H9 (cell line): ENCODE data around the gene CDK14. TPM values are rescaled to one million over a fixed set of nuclear protein-coding genes. Genes with fewer than 3 reads are reported as not detected.
A peak's percentile ranks its signal among the peaks of the same experiment; 100 is the strongest.
"Not testable (repeated sequence)": the region's sequence is repeated elsewhere in the genome, so short reads cannot be mapped to it uniquely, and the experiment has no call there.

Source experiments
- DNase-seq: peaks from one replicate; pipeline ENCODE4 v3.0.0-alpha.2; 2017
- H2AFZ ChIP-seq: one replicate; pipeline ENCODE4 v1.6.1; 2013; ENCODE audit warnings: mild to moderate bottlenecking, low read length, control low read depth, moderate library complexity
- H2AK5ac ChIP-seq: 2 replicates; pipeline ENCODE4 v1.6.1; 2013; ENCODE audit warnings: low read length, control low read depth, mixed read lengths; ENCODE audit not compliant: insufficient read length
- H2BK120ac ChIP-seq: one replicate; pipeline ENCODE4 v1.6.1; 2013; ENCODE audit warnings: low read depth, mild to moderate bottlenecking, low read length, control low read depth, inconsistent platforms; ENCODE audit not compliant: poor library complexity, severe bottlenecking
- H2BK12ac ChIP-seq: 2 replicates; pipeline ENCODE4 v1.6.1; 2013; ENCODE audit warnings: low read length, control low read depth, mixed read lengths, low read depth; ENCODE audit not compliant: insufficient read length
- H2BK15ac ChIP-seq: 2 replicates; pipeline ENCODE4 v1.6.1; 2013; ENCODE audit warnings: low read depth, low read length, control low read depth
- H2BK20ac ChIP-seq: one replicate; pipeline ENCODE4 v1.6.1; 2013; ENCODE audit warnings: low read depth, mild to moderate bottlenecking, low read length, control low read depth, inconsistent platforms; ENCODE audit not compliant: poor library complexity, severe bottlenecking
- H2BK5ac ChIP-seq: 2 replicates; pipeline ENCODE4 v1.6.1; 2013; ENCODE audit warnings: low read length, control low read depth, mixed read lengths; ENCODE audit not compliant: insufficient read length
- H3K14ac ChIP-seq: 2 replicates; pipeline ENCODE4 v1.6.1; 2013; ENCODE audit warnings: low read length, control low read depth; ENCODE audit not compliant: insufficient read depth
- H3K18ac ChIP-seq: 2 replicates; pipeline ENCODE4 v1.6.1; 2013; ENCODE audit warnings: low read depth, mild to moderate bottlenecking, mixed read lengths, low read length, control low read depth; ENCODE audit not compliant: insufficient read length
- H3K23ac ChIP-seq: 2 replicates; pipeline ENCODE4 v1.6.1; 2013; ENCODE audit warnings: low read length, control low read depth, mixed read lengths, low read depth; ENCODE audit not compliant: insufficient read length
- H3K23me2 ChIP-seq: 2 replicates; pipeline ENCODE4 v1.6.1; 2013; ENCODE audit warnings: low read depth, mild to moderate bottlenecking, mixed read lengths, low read length, control low read depth; ENCODE audit not compliant: insufficient read length, poor library complexity, severe bottlenecking
- H3K27ac ChIP-seq: 2 replicates; pipeline ENCODE4 v1.5.1; 2013; ENCODE audit warnings: low read length, control low read depth, mixed read lengths, low read depth; ENCODE audit not compliant: insufficient read length
- H3K27me3 ChIP-seq: 2 replicates; pipeline ENCODE4 v1.6.1; 2013; ENCODE audit warnings: low read length, control low read depth, inconsistent platforms; ENCODE audit not compliant: insufficient read depth
- H3K4ac ChIP-seq: 2 replicates; pipeline ENCODE4 v1.6.1; 2013; ENCODE audit warnings: low read depth, mild to moderate bottlenecking, control low read depth, inconsistent platforms, low read length, moderate library complexity
- H3K4me1 ChIP-seq: 2 replicates; pipeline ENCODE4 v1.6.1; 2013; ENCODE audit warnings: low read length, control low read depth, inconsistent platforms; ENCODE audit not compliant: insufficient read depth
- H3K4me2 ChIP-seq: 2 replicates; pipeline ENCODE4 v1.6.1; 2013; ENCODE audit warnings: low read length, control low read depth, mixed read lengths; ENCODE audit not compliant: insufficient read length, insufficient read depth
- H3K56ac ChIP-seq: 2 replicates; pipeline ENCODE4 v1.6.1; 2013; ENCODE audit warnings: low read depth, mild to moderate bottlenecking, mixed read lengths, low read length, control low read depth; ENCODE audit not compliant: insufficient read length
- H3K79me1 ChIP-seq: 2 replicates; pipeline ENCODE4 v1.6.1; 2013; ENCODE audit warnings: low read depth, mild to moderate bottlenecking, moderate library complexity, low read length, control low read depth, inconsistent platforms; ENCODE audit not compliant: insufficient read depth, poor library complexity, severe bottlenecking
- H3K79me2 ChIP-seq: 2 replicates; pipeline ENCODE4 v1.6.1; 2013; ENCODE audit warnings: low read length, control low read depth, inconsistent platforms; ENCODE audit not compliant: insufficient read depth
- H3K9ac ChIP-seq: 2 replicates; pipeline ENCODE4 v1.6.1; 2013; ENCODE audit warnings: low read length, control low read depth, mixed read lengths; ENCODE audit not compliant: insufficient read length; ENCODE audit errors: extremely low read depth
- H3K9me3 ChIP-seq: one replicate; pipeline ENCODE4 v1.6.1; 2013; ENCODE audit warnings: low read depth, low read length, inconsistent platforms; ENCODE audit not compliant: control insufficient read depth
- H3T11ph ChIP-seq: one replicate; pipeline ENCODE4 v1.6.1; 2013; ENCODE audit warnings: mild to moderate bottlenecking, low read length, control low read depth, inconsistent platforms
- H4K20me1 ChIP-seq: one replicate; pipeline ENCODE4 v1.6.1; 2013; ENCODE audit not compliant: control insufficient read depth, insufficient read length, insufficient read depth
- H4K5ac ChIP-seq: 2 replicates; pipeline ENCODE4 v1.6.1; 2013; ENCODE audit warnings: low read depth, mild to moderate bottlenecking, mixed read lengths, low read length, control low read depth; ENCODE audit not compliant: insufficient read length
- H4K8ac ChIP-seq: replicated peaks from 2 replicates; pipeline ENCODE4 v1.6.1; 2013; ENCODE audit warnings: low read length, control low read depth, mixed read lengths, low read depth; ENCODE audit not compliant: insufficient read length
- H4K91ac ChIP-seq: 2 replicates; pipeline ENCODE4 v1.6.1; 2013; ENCODE audit warnings: low read depth, mild to moderate bottlenecking, moderate library complexity, mixed read lengths, low read length, control low read depth; ENCODE audit not compliant: insufficient read length
- H3K27ac Mint-ChIP-seq, 3 experiments: 2 replicates in 2 of 3; 3 replicates in 1 of 3; pipeline ENCODE4 v1.8.0; 2020 to 2021; ENCODE audit warnings: mixed read lengths in 3 of 3, mild to moderate bottlenecking in 1 of 3, moderate library complexity in 1 of 3
- H3K27me3 Mint-ChIP-seq: 2 replicates; pipeline ENCODE4 v1.8.0; 2021; ENCODE audit warnings: low read depth, mild to moderate bottlenecking, moderate library complexity, mixed read lengths
- H3K36me3 Mint-ChIP-seq, 3 experiments: 2 replicates in 2 of 3; 3 replicates in 1 of 3; pipeline ENCODE4 v1.8.0; 2020 to 2021; ENCODE audit warnings: low read depth in 3 of 3, mixed read lengths in 3 of 3; ENCODE audit not compliant: insufficient read depth in 1 of 3
- H3K4me1 Mint-ChIP-seq, 2 experiments: 2 replicates each; pipeline ENCODE4 v1.8.0; 2020; ENCODE audit warnings: mixed read lengths in 2 of 2
- H3K4me3 Mint-ChIP-seq, 2 experiments: 2 replicates in 1 of 2; 3 replicates in 1 of 2; pipeline ENCODE4 v1.8.0; 2020 to 2021; ENCODE audit warnings: mild to moderate bottlenecking in 2 of 2, mixed read lengths in 2 of 2, moderate library complexity in 1 of 2
- H3K9me3 Mint-ChIP-seq, 2 experiments: 2 replicates in 1 of 2; 3 replicates in 1 of 2; pipeline ENCODE4 v1.8.0; 2020; ENCODE audit warnings: mild to moderate bottlenecking in 2 of 2, mixed read lengths in 2 of 2, moderate library complexity in 1 of 2
- WGBS: extraction: QIAGEN DNeasy Blood & Tissue Kit; methylation state at CpG from one replicate; pipeline ENCODE4 v1.1.7; 2013; ENCODE audit warnings: missing lambda C conversion rate, low lambda C conversion rate, mixed read lengths; ENCODE audit not compliant: insufficient read length; ENCODE audit errors: extremely low coverage; 5-methylcytosine and 5-hydroxymethylcytosine counted together
- total RNA-seq: library from RNA; stranded (reverse); gene quantifications from 2 replicates; pipeline ENCODE4 v1.2.1, GENCODE V29; 2021
- TF ChIP-seq, protein P1 (sequence below): fragments of 200-600 bp; sonication (generic); conservative IDR thresholded peaks from 3 replicates; pipeline ENCODE4 v1.8.0; 2021; ENCODE audit warnings: antibody characterized with exemption, mild to moderate bottlenecking

Gene CDK14
- total RNA-seq, 1 experiment from 2014 or later = 23.9 TPM

DNA sequence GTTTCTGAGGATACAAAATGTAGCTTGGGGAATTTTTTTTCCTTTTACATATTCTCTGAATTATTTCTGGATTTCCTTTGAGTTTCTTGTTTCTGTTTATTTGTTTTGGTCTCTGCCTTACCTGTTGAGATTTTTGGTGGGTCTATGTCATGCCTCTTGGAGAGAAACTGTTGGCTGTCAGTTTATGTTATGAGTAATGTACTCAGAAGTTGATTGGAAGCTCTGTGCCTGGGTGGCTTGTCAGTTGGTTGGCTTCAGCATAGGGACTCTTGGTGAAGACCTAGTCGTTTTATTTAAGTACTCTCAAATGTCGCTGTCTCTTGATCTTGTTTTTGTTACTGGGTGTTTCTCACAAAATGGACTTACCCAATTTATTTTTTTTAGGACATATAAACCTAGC is 132.4 kb downstream of the CDK14 start:
- Mint-ChIP-seq H3K27me3 (no peaks in the 10 kb centered on the region), H3K27ac (no peak overlapping the region), H3K9me3 (peaks cover 25 to 30% of the 10 kb centered on the region in 2 experiments), H3K36me3 (peaks cover 31 to 38% (median 32%) of the 10 kb centered on the region in 3 experiments), H3K4me3 (no peak overlapping the region), H3K4me1 (peaks cover 18 to 25% of the 10 kb centered on the region in 2 experiments)
- Histone ChIP-seq H3K23me2 (no peaks in the 10 kb centered on the region), H2AFZ (no peak overlapping the region), H3K27ac (no peak overlapping the region), H2BK120ac (no peak overlapping the region), H3T11ph (no peak overlapping the region), H4K20me1 (no peaks in the 10 kb centered on the region), H3K14ac (no peak overlapping the region), H2BK15ac (no peak overlapping the region), H3K79me1 (peaks cover 3% of the 10 kb centered on the region), H3K9ac (no peak overlapping the region), H3K79me2 (no peaks in the 10 kb centered on the region), H3K23ac (no peak overlapping the region), H3K4me2 (no peak overlapping the region), H3K4me1 (peaks cover 2% of the 10 kb centered on the region; the same call in 1 of the 2 replicates), H2BK5ac (no peak overlapping the region), H2AK5ac (no peak overlapping the region), H4K5ac (no peak overlapping the region), H4K91ac (no peak overlapping the region), H3K18ac (no peak overlapping the region), H3K9me3 (no peaks in the 10 kb centered on the region), H3K56ac (no peak overlapping the region), H3K27me3 (no peaks in the 10 kb centered on the region), H2BK20ac (no peak overlapping the region), H2BK12ac (no peak overlapping the region), H4K8ac (no peak overlapping the region), H3K4ac (no peak overlapping the region)
- WGBS = no CpG with 5 or more reads among the region's 2 CpGs
- TF ChIP-seq, protein P1, sequence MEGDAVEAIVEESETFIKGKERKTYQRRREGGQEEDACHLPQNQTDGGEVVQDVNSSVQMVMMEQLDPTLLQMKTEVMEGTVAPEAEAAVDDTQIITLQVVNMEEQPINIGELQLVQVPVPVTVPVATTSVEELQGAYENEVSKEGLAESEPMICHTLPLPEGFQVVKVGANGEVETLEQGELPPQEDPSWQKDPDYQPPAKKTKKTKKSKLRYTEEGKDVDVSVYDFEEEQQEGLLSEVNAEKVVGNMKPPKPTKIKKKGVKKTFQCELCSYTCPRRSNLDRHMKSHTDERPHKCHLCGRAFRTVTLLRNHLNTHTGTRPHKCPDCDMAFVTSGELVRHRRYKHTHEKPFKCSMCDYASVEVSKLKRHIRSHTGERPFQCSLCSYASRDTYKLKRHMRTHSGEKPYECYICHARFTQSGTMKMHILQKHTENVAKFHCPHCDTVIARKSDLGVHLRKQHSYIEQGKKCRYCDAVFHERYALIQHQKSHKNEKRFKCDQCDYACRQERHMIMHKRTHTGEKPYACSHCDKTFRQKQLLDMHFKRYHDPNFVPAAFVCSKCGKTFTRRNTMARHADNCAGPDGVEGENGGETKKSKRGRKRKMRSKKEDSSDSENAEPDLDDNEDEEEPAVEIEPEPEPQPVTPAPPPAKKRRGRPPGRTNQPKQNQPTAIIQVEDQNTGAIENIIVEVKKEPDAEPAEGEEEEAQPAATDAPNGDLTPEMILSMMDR = no peak
- DNase-seq = no peak

DNA sequence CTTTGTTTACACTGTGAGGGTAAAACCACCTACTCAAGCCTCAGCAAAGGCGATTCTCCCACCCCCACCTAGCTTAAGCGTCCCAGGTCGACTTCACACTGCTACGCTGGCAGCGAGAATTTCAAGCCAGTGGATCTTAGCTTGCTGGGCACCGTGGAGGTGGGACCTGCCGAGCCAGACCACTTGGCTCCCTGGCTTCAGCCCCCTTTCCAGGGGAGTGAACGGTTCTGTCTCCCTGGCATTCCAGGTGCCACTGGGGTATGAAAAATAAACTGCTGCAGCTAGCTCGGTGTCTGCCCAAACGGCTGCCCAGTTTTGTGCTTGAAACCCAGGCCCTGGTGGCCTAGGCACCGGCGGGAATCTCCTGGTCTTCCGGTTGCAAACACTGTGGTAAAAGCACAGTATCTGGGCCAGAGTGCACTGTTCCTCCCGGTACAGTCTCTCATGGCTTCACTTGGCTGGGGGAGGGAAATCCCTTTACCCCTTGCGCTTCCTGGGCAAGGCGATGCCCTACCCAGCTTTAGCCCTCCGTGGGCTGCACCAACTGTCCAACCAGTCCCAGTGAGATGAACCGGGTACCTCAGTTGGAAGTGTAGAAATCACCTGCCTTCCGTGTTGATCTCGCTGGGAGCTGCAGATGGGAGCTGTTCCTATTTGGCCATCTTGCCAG is 139.6 kb downstream of the CDK14 start:
- not testable (repeated sequence) for H3K23me2 ChIP-seq, H3K4me3 Mint-ChIP-seq, H2AK5ac ChIP-seq, H3K4me1 ChIP-seq, H3K27me3 Mint-ChIP-seq, H4K91ac ChIP-seq, H3K23ac ChIP-seq, H3K27ac ChIP-seq, H3K4me2 ChIP-seq, H3K9ac ChIP-seq, H3K4ac ChIP-seq, H4K20me1 ChIP-seq, H3K14ac ChIP-seq, H2BK15ac ChIP-seq, H3K56ac ChIP-seq, H4K5ac ChIP-seq, H3K4me1 Mint-ChIP-seq, H4K8ac ChIP-seq, H2AFZ ChIP-seq, H3K18ac ChIP-seq, H3T11ph ChIP-seq, H3K9me3 ChIP-seq, H3K79me2 ChIP-seq, H2BK120ac ChIP-seq, H2BK20ac ChIP-seq, H3K27me3 ChIP-seq, H2BK12ac ChIP-seq, H3K79me1 ChIP-seq, DNase-seq, H2BK5ac ChIP-seq
- Mint-ChIP-seq H3K9me3 (peaks cover 21 to 25% of the 10 kb centered on the region in 2 experiments), H3K27ac (0 out of 7 replicates have a peak overlapping the region, but pooled peaks of 1 of the 3 experiments have one; percentile 36), H3K36me3 (peaks cover 30 to 37% (median 31%) of the 10 kb centered on the region in 3 experiments)
- no CpG with 5 or more reads among the region's 20 CpGs for WGBS
